Activated T-helper 1 cell treated with anti-CD3 and anti-CD28 coated beads, Interleukin-12 subunit alpha, Interleukin-12 subunit beta, Interleukin-2, Interleukin-4 antibody, amounts not matched to agents 30 ng/mL and 10 ng/mL and 1 ng/mL, durations not matched to agents 14 hours and 24 hours and 36 hours (primary cell): ENCODE measurements around the gene FRMD4B. TPM values are rescaled to one million over a fixed set of nuclear protein-coding genes. Genes with fewer than 3 reads are reported as not detected.
A peak's percentile ranks its signal among the peaks of the same experiment; 100 is the strongest.

Source experiments
- DNase-seq: peaks from one replicate; pipeline ENCODE4 v3.0.0; 2021; ENCODE audit warnings: low spot score
- H3K27ac Mint-ChIP-seq: one replicate; pipeline ENCODE4 v1.8.0; 2021; ENCODE audit warnings: mild to moderate bottlenecking, mixed read lengths
- H3K27me3 Mint-ChIP-seq: one replicate; pipeline ENCODE4 v1.8.0; 2022; ENCODE audit warnings: mild to moderate bottlenecking, moderate library complexity, mixed read lengths; ENCODE audit not compliant: insufficient read depth
- H3K36me3 Mint-ChIP-seq: one replicate; pipeline ENCODE4 v1.8.0; 2021; ENCODE audit warnings: low read depth, mixed read lengths
- H3K4me1 Mint-ChIP-seq: one replicate; pipeline ENCODE4 v1.8.0; 2021; ENCODE audit warnings: low read depth, mixed read lengths
- H3K4me3 Mint-ChIP-seq: one replicate; pipeline ENCODE4 v1.8.0; 2021; ENCODE audit warnings: mild to moderate bottlenecking, moderate library complexity, mixed read lengths
- H3K9me3 Mint-ChIP-seq: one replicate; pipeline ENCODE4 v1.8.0; 2021; ENCODE audit warnings: mixed read lengths
- intact Hi-C: fragments of 100-400 bp; cut with micrococcal nuclease; formaldehyde crosslinking; loops from one replicate; pipeline ENCODE4 v1.15.1; 2024
- total RNA-seq: library from RNA; stranded (reverse); gene quantifications from 2 replicates; pipeline ENCODE4 v1.2.3, GENCODE V29; 2022

FRMD4B gene
- total RNA-seq, 1 donor from 2014 or later, result 83.6 TPM

GRCh38 chr3:69172058-69172457, 213.8 kb downstream of the FRMD4B start:
- intact Hi-C loops, result no loop called here
- peak overlapping the region; percentile 18 for H3K27ac Mint-ChIP-seq
- H3K4me1 Mint-ChIP-seq, result peaks cover 19% of the 10 kb centered on the region
- H3K27me3 Mint-ChIP-seq, result no peaks in the 10 kb centered on the region
- no peaks in the 10 kb centered on the region for H3K9me3 Mint-ChIP-seq
- peaks cover 66% of the 10 kb centered on the region for H3K36me3 Mint-ChIP-seq
- no peak overlapping the region for H3K4me3 Mint-ChIP-seq
- no peak for DNase-seq

GRCh38 chr3:69166446-69166845, 219.4 kb downstream of the FRMD4B start:
- Mint-ChIP-seq H3K27ac (no peak overlapping the region), H3K36me3 (peaks cover 28% of the 10 kb centered on the region), H3K27me3 (no peaks in the 10 kb centered on the region), H3K4me3 (no peak overlapping the region), H3K4me1 (peaks cover 6% of the 10 kb centered on the region), H3K9me3 (no peaks in the 10 kb centered on the region)
- no peak for DNase-seq
- intact Hi-C loops, result no loop called here

GRCh38 chr3:69165744-69166143, 220.1 kb downstream of the FRMD4B start:
- Mint-ChIP-seq H3K4me1 (peaks cover 8% of the 10 kb centered on the region), H3K27ac (no peak overlapping the region), H3K9me3 (no peaks in the 10 kb centered on the region), H3K36me3 (peaks cover 21% of the 10 kb centered on the region), H3K27me3 (no peaks in the 10 kb centered on the region), H3K4me3 (no peak overlapping the region)
- intact Hi-C loops, result no loop called here
- no peak for DNase-seq

- Mint-ChIP-seq H3K9me3 (no peaks in the 10 kb centered on the region), H3K27ac (no peak overlapping the region), H3K4me3 (no peak overlapping the region), H3K36me3 (peaks cover 13% of the 10 kb centered on the region), H3K27me3 (no peaks in the 10 kb centered on the region), H3K4me1 (peaks cover 8% of the 10 kb centered on the region)
- DNase-seq, result no peak
- intact Hi-C loops, result no loop called here
These were observed 221.6 kb downstream of the FRMD4B start for GRCh38 chr3:69164296-69164695.

GRCh38 chr3:69162308-69162980, 223.4 kb downstream of the FRMD4B start:
- no peak overlapping the region for H3K4me3 Mint-ChIP-seq
- no peak overlapping the region for H3K27ac Mint-ChIP-seq
- DNase-seq, result no peak
- no peaks in the 10 kb centered on the region for H3K9me3 Mint-ChIP-seq
- H3K4me1 Mint-ChIP-seq, result peaks cover 8% of the 10 kb centered on the region
- H3K36me3 Mint-ChIP-seq, result peaks cover 3% of the 10 kb centered on the region
- H3K27me3 Mint-ChIP-seq, result peaks cover under 1% of the 10 kb centered on the region
- intact Hi-C loops, result no loop called here

- no peak overlapping the region for H3K4me3 Mint-ChIP-seq
- H3K27ac Mint-ChIP-seq, result peak overlapping the region; percentile 6
- peaks cover 8% of the 10 kb centered on the region for H3K4me1 Mint-ChIP-seq
- H3K36me3 Mint-ChIP-seq, result no peaks in the 10 kb centered on the region
- H3K9me3 Mint-ChIP-seq, result no peaks in the 10 kb centered on the region
- DNase-seq, result peak; percentile 34
- H3K27me3 Mint-ChIP-seq, result peaks cover 2% of the 10 kb centered on the region
- intact Hi-C loops, result loop anchor here (1.0 to 2.0 kb wide), 8 partner anchors 40 to 787 kb away; no protein-coding TSS in a partner anchor
These were observed 224.1 kb downstream of the FRMD4B start for GRCh38 chr3:69161587-69162307.

GRCh38 chr3:69160525-69160924, 225.4 kb downstream of the FRMD4B start:
- no peaks in the 10 kb centered on the region for H3K9me3 Mint-ChIP-seq
- H3K27me3 Mint-ChIP-seq, result peaks cover 6% of the 10 kb centered on the region
- no peak overlapping the region for H3K27ac Mint-ChIP-seq
- peaks cover 8% of the 10 kb centered on the region for H3K4me1 Mint-ChIP-seq
- no peaks in the 10 kb centered on the region for H3K36me3 Mint-ChIP-seq
- intact Hi-C loops, result loop anchor here (2.0 kb wide), 1 partner anchor 274 kb away; no protein-coding TSS in a partner anchor
- no peak overlapping the region for H3K4me3 Mint-ChIP-seq
- DNase-seq, result no peak

- Mint-ChIP-seq H3K4me3 (no peak overlapping the region), H3K36me3 (no peaks in the 10 kb centered on the region), H3K27me3 (peaks cover 6% of the 10 kb centered on the region), H3K27ac (no peak overlapping the region), H3K9me3 (no peaks in the 10 kb centered on the region), H3K4me1 (peaks cover 8% of the 10 kb centered on the region)
- intact Hi-C loops, result loop anchor here (2.0 kb wide), 1 partner anchor 275 kb away; no protein-coding TSS in a partner anchor
- no peak for DNase-seq
These were observed 225.8 kb downstream of the FRMD4B start for GRCh38 chr3:69160107-69160506.

- no peak for DNase-seq
- H3K27me3 Mint-ChIP-seq, result peaks cover 13% of the 10 kb centered on the region
- no peaks in the 10 kb centered on the region for H3K9me3 Mint-ChIP-seq
- no peak overlapping the region for H3K4me3 Mint-ChIP-seq
- H3K4me1 Mint-ChIP-seq, result peaks cover 6% of the 10 kb centered on the region
- H3K36me3 Mint-ChIP-seq, result no peaks in the 10 kb centered on the region
- intact Hi-C loops, result no loop called here
- no peak overlapping the region for H3K27ac Mint-ChIP-seq
These were observed 236.3 kb downstream of the FRMD4B start for GRCh38 chr3:69149586-69149985.

- peaks cover 16% of the 10 kb centered on the region for H3K27me3 Mint-ChIP-seq
- H3K27ac Mint-ChIP-seq, result no peak overlapping the region
- DNase-seq, result no peak
These were observed 240.2 kb downstream of the FRMD4B start for GRCh38 chr3:69145688-69146087.

GRCh38 chr3:69144631-69145245, 241.2 kb downstream of the FRMD4B start:
- intact Hi-C loops, result no loop called here
- Mint-ChIP-seq H3K9me3 (no peaks in the 10 kb centered on the region), H3K27me3 (peaks cover 23% of the 10 kb centered on the region), H3K36me3 (no peaks in the 10 kb centered on the region), H3K4me3 (no peak overlapping the region), H3K4me1 (no peaks in the 10 kb centered on the region), H3K27ac (no peak overlapping the region)
- DNase-seq, result no peak

More at GRCh38 chr3:69145688-69146087, 240.2 kb downstream of the FRMD4B start:
- H3K9me3 Mint-ChIP-seq, result no peaks in the 10 kb centered on the region
- H3K4me1 Mint-ChIP-seq, result no peaks in the 10 kb centered on the region
- no peak overlapping the region for H3K4me3 Mint-ChIP-seq
- no peaks in the 10 kb centered on the region for H3K36me3 Mint-ChIP-seq
- intact Hi-C loops, result no loop called here

GRCh38 chr3:69143612-69144011, 242.3 kb downstream of the FRMD4B start:
- Mint-ChIP-seq H3K4me1 (no peaks in the 10 kb centered on the region), H3K27me3 (peaks cover 26% of the 10 kb centered on the region), H3K4me3 (no peak overlapping the region), H3K36me3 (no peaks in the 10 kb centered on the region), H3K9me3 (no peaks in the 10 kb centered on the region), H3K27ac (no peak overlapping the region)
- intact Hi-C loops, result no loop called here
- no peak for DNase-seq
